HCT116 (cell line): Measurements from ENCODE around the gene GRM4.

Experiments
- CTCF ChIP-seq, 3 experiments: fragments of 200-600 bp in 1 of 3; sonication (generic) in 1 of 3; IDR thresholded peaks in 2 of 3; conservative IDR thresholded peaks in 1 of 3; 2 replicates each; pipeline ENCODE4 v1.5.1; 2012 to 2017; ENCODE audit warnings: low read depth in 2 of 3, low read length in 2 of 3, antibody characterized with exemption in 1 of 3, borderline replicate concordance in 1 of 3, control low read depth in 1 of 3, mild to moderate bottlenecking in 1 of 3, mixed read lengths in 1 of 3, mixed run types in 1 of 3, moderate library complexity in 1 of 3; ENCODE audit not compliant: insufficient read depth in 1 of 3
- EZH2 ChIP-seq: fragments of 200-600 bp; sonication (generic); IDR thresholded peaks from 2 replicates; pipeline ENCODE4 v1.6.1; 2017; ENCODE audit warnings: antibody characterized with exemption, mixed run types
- MAX ChIP-seq: IDR thresholded peaks from 2 replicates; pipeline ENCODE4 v1.6.1; 2012
- POLR2AphosphoS5 ChIP-seq: IDR thresholded peaks from 2 replicates; pipeline ENCODE4 v1.6.1; 2011; ENCODE audit warnings: mild to moderate bottlenecking, low read depth, low read length, moderate library complexity
- SIN3A ChIP-seq: IDR thresholded peaks from 2 replicates; pipeline ENCODE4 v1.6.1; 2012; ENCODE audit warnings: low read depth
- SP1 ChIP-seq: IDR thresholded peaks from 2 replicates; pipeline ENCODE4 v1.6.1; 2012; ENCODE audit warnings: low read depth
- ZBTB33 ChIP-seq: IDR thresholded peaks from 2 replicates; pipeline ENCODE4 v1.6.1; 2011; ENCODE audit warnings: mild to moderate bottlenecking, low read length, moderate library complexity; ENCODE audit not compliant: insufficient replicate concordance; ENCODE audit errors: extremely low read depth

DNA sequence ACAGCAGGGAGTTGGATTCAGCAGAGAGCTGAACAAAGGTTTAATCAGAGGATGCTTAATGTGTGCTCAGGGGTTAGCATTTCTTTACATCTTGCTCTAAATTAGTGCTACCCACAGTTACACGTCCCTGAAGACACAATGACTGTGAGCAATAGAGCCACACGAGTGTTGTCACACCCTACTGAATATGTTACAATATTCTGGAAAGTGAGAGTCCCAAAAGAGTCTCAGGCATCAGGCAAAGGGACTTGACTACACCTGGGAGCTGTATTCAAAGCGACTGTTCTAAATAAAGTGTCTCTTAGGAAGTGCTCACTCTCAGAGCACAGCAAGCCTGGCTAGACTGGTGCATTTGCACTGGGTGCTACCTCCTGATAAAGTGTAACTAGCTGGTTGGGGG, 108.7 kb downstream of the GRM4 start:
- TF ChIP-seq SP1 (no peak), CTCF (IDR thresholded peaks at IDR 0.05 in 2 of 3, conservative IDR thresholded peaks at IDR 0.05 in 1 of 3; ENCODE audit: borderline replicate concordance in 1 of 3, insufficient read depth in 1 of 3, low read depth in 2 of 3, low read length in 2 of 3) (no peak), MAX (no peak), SIN3A (no peak), POLR2AphosphoS5 (no peak), ZBTB33 (no peak), EZH2 (no peak)
